Upper lobe of right lung (tissue), 1 donor: ENCODE data around the gene NAT8L. TPM values are rescaled to one million over a fixed set of nuclear protein-coding genes. Genes with fewer than 3 reads are reported as not detected.
A peak's percentile ranks its signal among the peaks of the same experiment; 100 is the strongest.

ENCODE experiments used
- ATAC-seq: fragments of 200-7000 bp; cut with Tn5 transposase; one replicate; pipeline ENCODE4 v1.9.1; 2020; ENCODE audit warnings: mild to moderate bottlenecking, moderate library complexity
- DNase-seq: peaks from one replicate; pipeline ENCODE4 v3.0.0-alpha.2; 2020
- H3K27ac ChIP-seq: fragments of 200-600 bp; one replicate; pipeline ENCODE4 v1.8.0; 2022
- H3K27me3 ChIP-seq: fragments of 200-600 bp; one replicate; pipeline ENCODE4 v1.8.0; 2022; ENCODE audit warnings: mild to moderate bottlenecking
- H3K36me3 ChIP-seq: fragments of 200-600 bp; one replicate; pipeline ENCODE4 v1.8.0; 2022
- H3K4me1 ChIP-seq: fragments of 200-600 bp; one replicate; pipeline ENCODE4 v1.8.0; 2022
- H3K4me3 ChIP-seq: fragments of 200-600 bp; one replicate; pipeline ENCODE4 v1.8.0; 2022; ENCODE audit warnings: mild to moderate bottlenecking
- H3K9me3 ChIP-seq: fragments of 200-600 bp; one replicate; pipeline ENCODE4 v1.8.0; 2022
- CTCF ChIP-seq: fragments of 200-600 bp; IDR thresholded peaks from one replicate; pipeline ENCODE4 v1.8.0; 2022; ENCODE audit warnings: antibody characterized with exemption
- intact Hi-C: fragments of 100-400 bp; cut with DNase I; formaldehyde crosslinking; loops from one replicate; pipeline ENCODE4 v1.11.0; 2022
- total RNA-seq: library from RNA; stranded (reverse); fragmentation: NEBNext Ultra II Directional; extraction: Animal tissue kit (Norgen Biotek cat#: 25700); gene quantifications from one replicate; pipeline ENCODE4 v1.2.1, GENCODE V29; 2021
- donor health status: DM: no; HTN: yes; CAD: no; lungs with severe emphysema.

NAT8L gene
- total RNA-seq, 1 donor from 2014 or later = 0.46 TPM

GRCh38 chr4:2075987-2076907 is 17.1 kb downstream of the NAT8L start:
- Histone ChIP-seq H3K27me3 (no peaks in the 10 kb centered on the region), H3K36me3 (no peaks in the 10 kb centered on the region), H3K9me3 (no peaks in the 10 kb centered on the region), H3K4me3 (no peak overlapping the region), H3K27ac (no peak overlapping the region), H3K4me1 (no peaks in the 10 kb centered on the region)
- intact Hi-C loops = no loop called here
- DNase-seq (peak; percentile 58), ATAC-seq (no peak)
- TF ChIP-seq CTCF = no peak

- H3K27ac ChIP-seq = no peak overlapping the region
- no peak overlapping the region for H3K4me3 ChIP-seq
- no peaks in the 10 kb centered on the region for H3K4me1 ChIP-seq
- H3K9me3 ChIP-seq = no peaks in the 10 kb centered on the region
- no peak for TF ChIP-seq CTCF
- intact Hi-C loops = no loop called here
- H3K36me3 ChIP-seq = no peaks in the 10 kb centered on the region
- peak; percentile 45 for DNase-seq
- no peaks in the 10 kb centered on the region for H3K27me3 ChIP-seq
- ATAC-seq = no peak
Observed at GRCh38 chr4:2076908-2077536, 17.9 kb downstream of the NAT8L start.

GRCh38 chr4:2077537-2078460 is 18.7 kb downstream of the NAT8L start:
- ATAC-seq (no peak), DNase-seq (peak; percentile 48)
- Histone ChIP-seq H3K4me3 (no peak overlapping the region), H3K4me1 (no peaks in the 10 kb centered on the region), H3K9me3 (no peaks in the 10 kb centered on the region), H3K27ac (no peak overlapping the region), H3K27me3 (no peaks in the 10 kb centered on the region), H3K36me3 (no peaks in the 10 kb centered on the region)
- intact Hi-C loops = no loop called here
- TF ChIP-seq CTCF = no peak

- H3K4me1 ChIP-seq = no peaks in the 10 kb centered on the region
- H3K27ac ChIP-seq = no peak overlapping the region
- no peak overlapping the region for H3K4me3 ChIP-seq
- no peak for TF ChIP-seq CTCF
- H3K27me3 ChIP-seq = no peaks in the 10 kb centered on the region
- intact Hi-C loops = no loop called here
- DNase-seq (no peak), ATAC-seq (no peak)
- H3K36me3 ChIP-seq = no peaks in the 10 kb centered on the region
- H3K9me3 ChIP-seq = no peaks in the 10 kb centered on the region
Observed at GRCh38 chr4:2078584-2078983, 19.5 kb downstream of the NAT8L start.

- DNase-seq = peak; percentile 34
- TF ChIP-seq CTCF = no peak
Observed at GRCh38 chr4:2079006-2079405, 19.9 kb downstream of the NAT8L start.

More at GRCh38 chr4:2079006-2079405, 19.9 kb downstream of the NAT8L start:
- ATAC-seq = no peak
- Histone ChIP-seq H3K4me3 (no peak overlapping the region), H3K9me3 (no peaks in the 10 kb centered on the region), H3K27ac (no peak overlapping the region), H3K27me3 (no peaks in the 10 kb centered on the region), H3K36me3 (no peaks in the 10 kb centered on the region), H3K4me1 (no peaks in the 10 kb centered on the region)
- intact Hi-C loops = no loop called here
